ENCODE measurements around the gene SDK1. TPM values are rescaled to one million over a fixed set of nuclear protein-coding genes. Genes with fewer than 3 reads are reported as not detected.

The SDK1 gene
- total RNA-seq, 4 donors from 2014 or later: 1.2 to 1.8 (median 1.5) TPM

DNA sequence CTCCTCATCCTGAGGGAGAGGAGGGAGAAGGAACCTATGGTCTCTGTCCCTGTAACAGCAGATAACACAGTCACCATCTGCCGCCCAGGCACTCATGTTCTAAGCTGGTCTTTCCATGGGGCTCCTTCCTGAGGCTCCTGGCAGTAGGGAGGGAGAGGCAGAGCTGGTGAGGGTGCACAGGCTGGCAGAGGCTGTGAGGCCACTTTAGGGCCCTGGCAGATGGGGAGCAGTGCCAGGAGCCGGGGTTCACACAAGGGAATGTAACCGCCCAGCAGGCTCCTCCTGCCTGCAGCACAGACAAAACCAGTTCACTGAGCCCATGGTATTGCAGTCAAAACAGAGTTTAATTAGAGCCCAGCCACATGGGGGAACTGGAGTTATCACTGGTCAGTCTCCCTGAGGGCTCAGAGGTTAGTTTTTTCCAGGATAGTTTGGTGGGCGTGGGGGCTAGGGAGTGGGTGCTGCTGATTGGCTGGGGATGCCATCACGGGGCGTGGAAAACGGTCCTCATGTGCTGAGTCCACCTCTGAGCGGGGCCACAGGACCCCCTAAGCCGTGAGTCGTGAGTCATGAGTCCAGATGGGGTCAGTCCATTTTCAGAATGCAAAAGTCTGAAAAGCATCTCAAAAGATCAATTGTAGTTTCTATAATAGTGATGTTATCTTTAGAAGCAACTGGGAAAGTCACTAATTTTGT lies 881.7 kb downstream of the SDK1 start:
- no peaks in the 10 kb centered on the region for H3K27me3 ChIP-seq
- no peak overlapping the region for H3K4me3 ChIP-seq
- no peak for TF ChIP-seq POLR2A (IDR thresholded peaks at IDR 0.05)
- TF ChIP-seq, protein P1, sequence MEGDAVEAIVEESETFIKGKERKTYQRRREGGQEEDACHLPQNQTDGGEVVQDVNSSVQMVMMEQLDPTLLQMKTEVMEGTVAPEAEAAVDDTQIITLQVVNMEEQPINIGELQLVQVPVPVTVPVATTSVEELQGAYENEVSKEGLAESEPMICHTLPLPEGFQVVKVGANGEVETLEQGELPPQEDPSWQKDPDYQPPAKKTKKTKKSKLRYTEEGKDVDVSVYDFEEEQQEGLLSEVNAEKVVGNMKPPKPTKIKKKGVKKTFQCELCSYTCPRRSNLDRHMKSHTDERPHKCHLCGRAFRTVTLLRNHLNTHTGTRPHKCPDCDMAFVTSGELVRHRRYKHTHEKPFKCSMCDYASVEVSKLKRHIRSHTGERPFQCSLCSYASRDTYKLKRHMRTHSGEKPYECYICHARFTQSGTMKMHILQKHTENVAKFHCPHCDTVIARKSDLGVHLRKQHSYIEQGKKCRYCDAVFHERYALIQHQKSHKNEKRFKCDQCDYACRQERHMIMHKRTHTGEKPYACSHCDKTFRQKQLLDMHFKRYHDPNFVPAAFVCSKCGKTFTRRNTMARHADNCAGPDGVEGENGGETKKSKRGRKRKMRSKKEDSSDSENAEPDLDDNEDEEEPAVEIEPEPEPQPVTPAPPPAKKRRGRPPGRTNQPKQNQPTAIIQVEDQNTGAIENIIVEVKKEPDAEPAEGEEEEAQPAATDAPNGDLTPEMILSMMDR (IDR thresholded peaks at IDR 0.05 in 4 of 5, conservative IDR thresholded peaks at IDR 0.05 in 1 of 5): no peak
- in situ Hi-C loops (cut with MboI; ENCODE audit: low sequenced_read_pairs in 4 of 4): no loop called here
- H3K9me3 ChIP-seq: no peaks in the 10 kb centered on the region
- intact Hi-C loops (cut with DNase I; ENCODE audit: low total_unique reads): no loop called here
- no peak overlapping the region for H3K27ac ChIP-seq
- DNase-seq (no peak), ATAC-seq (no peak)
- no peaks in the 10 kb centered on the region for H3K4me1 ChIP-seq
- no peaks in the 10 kb centered on the region for H3K36me3 ChIP-seq

DNA sequence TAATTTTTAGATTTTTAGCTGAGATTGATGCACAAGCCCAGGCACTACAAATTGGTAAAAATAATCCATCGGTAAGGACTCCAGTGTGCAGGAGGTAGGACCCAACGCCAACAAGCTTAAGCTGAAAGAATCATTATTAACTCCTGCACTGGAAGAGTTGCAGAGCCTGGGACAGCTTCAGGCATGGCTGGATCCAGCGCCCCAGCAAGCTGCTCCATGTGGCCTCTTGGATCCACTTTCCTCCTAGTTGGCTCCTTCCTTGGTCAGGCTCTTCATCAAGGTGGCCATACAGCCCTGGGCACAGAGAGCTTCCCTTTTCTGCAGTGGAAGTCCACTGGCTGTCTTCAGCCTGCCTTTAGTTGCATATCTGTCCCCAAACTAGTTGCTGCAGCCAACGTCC lies 883.6 kb downstream of the SDK1 start:
- Histone ChIP-seq H3K4me1 (peaks cover 0 to 5% of the 10 kb centered on the region in 2 donors), H3K36me3 (no peaks in the 10 kb centered on the region), H3K27me3 (no peaks in the 10 kb centered on the region), H3K9me3 (no peaks in the 10 kb centered on the region), H3K4me3 (no peak overlapping the region), H3K27ac (no peak overlapping the region)
- intact Hi-C loops (cut with DNase I; ENCODE audit: low total_unique reads) (no loop called here), in situ Hi-C loops (cut with MboI; ENCODE audit: low sequenced_read_pairs in 4 of 4) (no loop called here)
- no peak for TF ChIP-seq POLR2A (IDR thresholded peaks at IDR 0.05)
- TF ChIP-seq, protein P1 (IDR thresholded peaks at IDR 0.05 in 4 of 5, conservative IDR thresholded peaks at IDR 0.05 in 1 of 5): no peak
- ATAC-seq: no peak
- no peak for DNase-seq

- H3K9me3 ChIP-seq: no peaks in the 10 kb centered on the region
- TF ChIP-seq, protein P1 (IDR thresholded peaks at IDR 0.05 in 4 of 5, conservative IDR thresholded peaks at IDR 0.05 in 1 of 5): no peak
- no peak for TF ChIP-seq POLR2A (IDR thresholded peaks at IDR 0.05)
- DNase-seq (no peak), ATAC-seq (no peak)
- intact Hi-C loops (cut with DNase I; ENCODE audit: low total_unique reads): no loop called here
- no peaks in the 10 kb centered on the region for H3K27me3 ChIP-seq
- no peak overlapping the region for H3K27ac ChIP-seq
- peaks cover 0 to 5% of the 10 kb centered on the region in 2 donors for H3K4me1 ChIP-seq
- H3K36me3 ChIP-seq: no peaks in the 10 kb centered on the region
- in situ Hi-C loops (cut with MboI; ENCODE audit: low sequenced_read_pairs in 4 of 4): no loop called here
- no peak overlapping the region for H3K4me3 ChIP-seq
These were observed 884.1 kb downstream of the SDK1 start for GRCh38 chr7:4185136-4185535.

- no peaks in the 10 kb centered on the region for H3K9me3 ChIP-seq
- H3K4me1 ChIP-seq: peaks cover 0 to 5% of the 10 kb centered on the region in 2 donors
- intact Hi-C loops (cut with DNase I; ENCODE audit: low total_unique reads) (no loop called here), in situ Hi-C loops (cut with MboI; ENCODE audit: low sequenced_read_pairs in 4 of 4) (no loop called here)
- no peaks in the 10 kb centered on the region for H3K27me3 ChIP-seq
- DNase-seq (no peak), ATAC-seq (no peak)
- no peaks in the 10 kb centered on the region for H3K36me3 ChIP-seq
- H3K4me3 ChIP-seq: no peak overlapping the region
- TF ChIP-seq POLR2A (IDR thresholded peaks at IDR 0.05): no peak
- TF ChIP-seq, protein P1 (IDR thresholded peaks at IDR 0.05 in 4 of 5, conservative IDR thresholded peaks at IDR 0.05 in 1 of 5): no peak
- no peak overlapping the region for H3K27ac ChIP-seq
These were observed 884.9 kb downstream of the SDK1 start for GRCh38 chr7:4185721-4186512.
